HG02973 (cell line): ENCODE results near the gene PYROXD2.
"Not testable (repeated sequence)": the region's sequence is repeated elsewhere in the genome, so short reads cannot be mapped to it uniquely, and the experiment has no call there.

ENCODE experiments used
- ATAC-seq: cut with Tn5 transposase; IDR thresholded peaks from one replicate; pipeline ENCODE4 v1.9.1; 2021; ENCODE audit warnings: moderate library complexity; ENCODE audit not compliant: unreplicated experiment

PYROXD2 gene

GRCh38 chr10:98396096-98397063 lies 18.6 kb downstream of the PYROXD2 start:
- no peak for ATAC-seq

GRCh38 chr10:98394851-98395440 lies 20.0 kb downstream of the PYROXD2 start:
- ATAC-seq: no peak

- no peak for ATAC-seq
Measured at GRCh38 chr10:98391578-98391991, 23.4 kb downstream of the PYROXD2 start.

GRCh38 chr10:98391065-98391464 lies 23.9 kb downstream of the PYROXD2 start:
- ATAC-seq: no peak

- ATAC-seq: no peak
Measured at GRCh38 chr10:98390406-98390805, 24.6 kb downstream of the PYROXD2 start.

GRCh38 chr10:98389398-98389797 lies 25.6 kb downstream of the PYROXD2 start:
- ATAC-seq: no peak

- no peak for ATAC-seq
Measured at GRCh38 chr10:98388101-98388655, 26.8 kb downstream of the PYROXD2 start.

GRCh38 chr10:98384531-98385133 lies 30.4 kb downstream of the PYROXD2 start:
- ATAC-seq: no peak

GRCh38 chr10:98383869-98384268 lies 31.1 kb downstream of the PYROXD2 start:
- ATAC-seq: no peak

GRCh38 chr10:98383134-98383667 lies 31.8 kb downstream of the PYROXD2 start:
- ATAC-seq: not testable (repeated sequence)

- no peak for ATAC-seq
Measured at GRCh38 chr10:98382691-98383101, 32.3 kb downstream of the PYROXD2 start.

GRCh38 chr10:98380493-98381339 lies 34.3 kb downstream of the PYROXD2 start:
- ATAC-seq: no peak

- ATAC-seq: no peak
Measured at GRCh38 chr10:98378722-98379121, 36.3 kb downstream of the PYROXD2 start.

- ATAC-seq: no peak
Measured at GRCh38 chr10:98377536-98377935, 37.4 kb downstream of the PYROXD2 start.

GRCh38 chr10:98377001-98377400 lies 38.0 kb downstream of the PYROXD2 start:
- ATAC-seq: no peak

GRCh38 chr10:98376485-98376884 lies 38.5 kb downstream of the PYROXD2 start:
- no peak for ATAC-seq

- ATAC-seq: no peak
Measured at GRCh38 chr10:98374217-98374985, 40.6 kb downstream of the PYROXD2 start.

GRCh38 chr10:98373260-98374040 lies 41.5 kb downstream of the PYROXD2 start:
- ATAC-seq: no peak
